IPS DF 19.7 (cell line): ENCODE data around the gene FOXF1.

Source experiments
- DNase-seq: peaks from one replicate; pipeline ENCODE4 v3.0.0-alpha.2; 2013; ENCODE audit warnings: low read depth, low spot score

Gene FOXF1

DNA sequence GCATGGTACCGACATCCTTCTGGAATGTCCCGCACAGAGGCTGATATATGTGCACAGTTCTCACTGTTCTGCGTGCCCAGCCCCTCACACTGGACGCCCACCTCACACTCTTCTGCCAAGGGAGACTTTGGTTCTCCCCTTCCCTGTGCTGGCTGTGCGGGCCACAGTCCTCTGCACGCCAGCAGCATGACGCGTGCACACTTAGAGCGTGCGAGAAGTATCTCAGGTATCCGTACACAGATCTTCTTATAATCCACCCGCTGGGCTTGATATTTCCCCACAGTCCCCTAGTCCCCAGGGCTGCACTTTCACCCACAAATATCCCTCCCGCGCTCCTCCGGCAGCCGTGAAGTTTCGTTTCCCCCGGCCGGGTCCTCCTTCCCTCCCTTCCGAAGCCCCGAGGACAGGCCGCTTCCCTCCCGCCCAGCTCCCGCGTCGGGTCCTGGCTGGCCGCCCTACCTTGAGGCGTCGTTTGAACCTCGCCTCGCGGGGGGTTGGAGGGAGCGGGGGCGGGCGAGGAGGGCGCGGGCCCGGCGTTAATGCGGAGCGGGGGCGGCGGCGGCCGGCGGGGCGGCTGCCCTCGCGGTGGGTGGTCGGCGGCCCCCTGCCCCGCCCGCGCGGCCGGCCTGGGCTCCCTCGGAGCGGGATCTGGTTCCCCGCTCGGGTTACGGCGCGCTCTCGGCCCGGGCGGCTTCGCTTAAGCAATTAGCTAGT, 5.0 kb upstream of the FOXF1 start:
- no peak for DNase-seq

DNA sequence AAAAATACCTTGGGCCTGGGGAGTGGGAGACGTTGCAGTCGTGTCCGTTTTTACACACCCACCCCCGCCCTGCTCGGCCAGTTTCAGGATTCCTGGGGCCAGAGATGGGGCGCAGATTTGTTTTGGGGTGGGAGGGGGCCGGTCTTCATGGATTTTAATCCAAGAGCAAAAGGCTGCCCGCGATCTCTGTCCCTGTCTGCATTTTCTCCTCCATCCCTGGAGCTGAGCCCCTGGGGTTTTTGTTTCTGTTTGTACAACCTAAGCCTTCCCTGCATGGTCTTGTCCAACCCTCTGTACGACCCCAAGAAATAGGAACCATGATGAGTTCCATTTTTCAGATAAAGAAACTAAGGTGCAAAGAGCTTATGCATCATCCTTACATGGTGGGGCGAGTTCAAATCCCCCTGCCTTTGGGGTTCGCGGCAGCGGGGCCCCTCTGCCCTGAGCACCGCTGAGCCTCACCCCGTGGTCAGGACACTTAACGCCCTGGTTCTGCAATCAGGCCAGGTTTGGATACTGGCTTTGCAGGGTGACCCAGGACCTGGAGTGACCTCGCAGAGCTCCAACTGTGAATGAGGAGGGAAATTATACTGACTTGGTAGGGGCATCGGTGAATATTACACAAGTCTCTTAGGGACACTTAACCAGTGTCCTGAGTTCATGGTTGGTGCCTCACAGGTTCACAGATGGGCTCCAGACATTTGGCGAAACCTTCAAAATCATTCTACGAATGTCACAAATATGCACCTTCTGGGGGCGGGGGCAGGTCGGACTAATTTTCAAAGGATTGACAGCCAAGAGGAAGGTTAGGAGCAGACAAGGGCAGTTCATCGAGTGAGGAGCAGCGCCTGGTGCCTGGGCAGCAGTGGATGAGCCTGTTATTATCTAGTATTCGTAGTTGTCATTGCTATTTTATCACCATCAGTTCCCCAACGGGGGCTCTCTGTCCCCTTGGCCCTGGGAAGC, 4.1 kb upstream of the FOXF1 start:
- DNase-seq: no peak

DNA sequence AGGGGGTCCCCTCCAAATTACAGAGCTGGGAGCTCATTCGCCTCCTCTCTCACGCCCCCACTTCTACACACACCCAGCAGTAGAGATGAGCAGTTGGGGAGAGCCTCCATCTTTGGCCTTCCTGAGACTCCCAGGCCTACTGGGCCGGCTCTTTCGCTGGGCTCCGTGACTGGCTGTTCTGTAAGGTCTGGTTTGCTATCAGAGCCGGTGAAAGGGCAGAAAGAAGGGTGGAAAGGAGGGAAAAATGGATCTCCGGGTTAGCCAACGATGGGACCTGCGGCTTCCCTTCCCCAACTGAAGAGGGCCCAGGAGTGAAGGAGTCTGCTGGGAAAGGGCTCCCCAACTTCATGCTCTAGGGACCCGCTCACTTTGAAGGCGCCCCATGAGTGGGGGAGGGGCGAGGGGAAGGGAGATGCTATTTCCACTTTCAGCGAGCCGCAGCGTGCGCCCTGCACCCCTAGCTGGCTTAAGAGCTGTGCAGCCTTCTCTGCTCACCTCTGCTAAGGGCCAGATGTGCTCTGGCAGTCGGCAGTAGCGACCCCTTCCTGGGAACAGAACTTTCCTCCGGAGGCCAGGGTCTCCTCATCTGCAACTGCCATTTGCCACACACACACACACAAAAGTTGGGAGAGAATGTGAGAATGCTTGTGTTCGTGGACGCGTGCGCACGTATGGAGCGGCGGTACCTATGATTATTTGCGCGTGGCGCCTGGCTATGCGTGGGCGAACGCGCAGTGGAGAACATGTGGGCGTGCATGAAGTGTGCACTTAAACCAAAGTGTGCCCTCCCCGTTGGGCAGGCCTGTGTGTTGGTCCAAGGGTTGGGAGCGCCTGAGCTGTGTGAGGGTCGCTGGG, 2.9 kb upstream of the FOXF1 start:
- DNase-seq: no peak

DNA sequence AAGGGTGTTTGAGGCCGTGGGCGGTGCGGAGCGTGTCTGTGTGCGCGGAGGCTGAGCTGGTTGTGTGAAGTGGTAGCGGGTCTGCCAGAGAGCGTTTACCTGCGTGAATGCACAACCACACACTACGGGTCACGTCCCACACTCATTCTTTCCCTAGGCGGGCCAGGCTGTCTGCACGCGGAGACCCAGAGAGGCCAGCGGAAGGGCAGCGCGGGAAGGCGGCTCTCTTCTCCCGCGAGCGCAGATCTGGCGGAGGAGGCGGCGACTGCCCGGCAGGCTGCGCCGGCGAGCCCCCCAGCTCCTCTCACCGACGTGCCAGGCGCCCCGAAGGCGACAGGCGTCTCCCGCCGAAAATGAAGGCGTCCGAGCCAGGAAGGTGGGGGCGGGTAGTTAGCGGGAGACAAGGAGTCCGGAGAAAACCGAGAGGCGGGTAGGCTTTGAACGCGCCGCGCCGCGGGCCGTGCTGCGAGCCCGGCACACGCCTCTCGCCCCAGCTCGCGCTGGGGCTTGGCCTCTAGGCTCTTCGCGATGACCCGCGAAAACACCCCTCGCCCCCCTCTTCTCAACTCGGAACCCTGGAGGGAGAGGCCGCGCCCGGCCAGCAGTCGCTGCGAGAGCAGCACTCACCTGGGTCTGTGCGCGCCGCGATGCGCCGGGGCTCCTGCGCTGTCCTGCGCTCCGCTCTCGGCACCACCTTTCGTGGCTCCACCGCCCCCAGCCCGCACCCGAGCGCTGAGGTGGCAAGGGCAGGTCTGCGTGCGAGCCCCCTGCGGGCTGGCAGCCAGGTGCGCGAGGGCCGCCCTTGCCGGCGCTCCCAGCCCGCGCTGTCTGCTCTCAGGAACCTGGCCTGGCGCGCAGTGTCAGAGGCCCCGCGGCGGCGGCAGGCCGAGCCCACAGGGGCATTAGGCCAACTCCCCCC, 2.0 kb upstream of the FOXF1 start:
- DNase-seq: no peak

DNA sequence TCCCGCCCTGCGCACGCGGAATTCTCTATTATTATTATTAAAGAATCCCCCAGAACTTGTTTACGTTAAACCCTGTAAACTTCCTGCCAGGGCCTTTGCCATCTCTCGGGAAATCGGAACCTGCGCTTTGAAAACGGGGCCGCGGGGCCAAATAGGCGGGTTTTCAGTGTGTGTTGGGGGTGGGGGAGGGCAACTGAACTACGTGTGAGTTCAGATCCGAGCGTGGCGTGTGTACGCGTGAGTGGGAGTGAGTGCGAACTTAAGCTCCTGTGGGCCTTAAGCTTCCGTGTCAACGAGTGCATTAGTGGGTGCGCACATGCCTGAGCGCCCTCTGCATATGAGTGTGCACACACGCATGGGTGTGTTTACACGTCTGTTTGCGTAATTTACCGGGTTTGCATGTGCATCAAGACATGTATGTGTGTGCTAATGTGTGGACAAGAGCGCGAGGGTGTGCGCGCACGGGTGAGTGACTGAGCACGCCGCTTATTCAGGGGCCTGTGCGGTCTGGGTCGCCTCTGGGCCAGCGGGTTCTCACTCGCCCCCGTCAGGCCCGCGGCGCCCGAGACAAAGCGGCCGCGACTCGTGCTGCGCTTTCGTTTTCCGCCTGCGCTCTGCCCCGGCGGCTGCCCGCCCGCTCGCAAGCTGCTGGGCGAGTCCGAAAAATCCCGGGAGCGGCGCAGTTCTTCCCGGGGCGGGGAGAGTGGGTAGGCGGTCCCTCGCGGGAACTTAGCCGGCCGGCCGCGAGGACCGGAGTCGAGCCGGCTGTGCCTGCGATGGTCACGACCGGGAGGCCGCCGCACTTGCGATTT, 1.2 kb upstream of the FOXF1 start:
- no peak for DNase-seq

DNA sequence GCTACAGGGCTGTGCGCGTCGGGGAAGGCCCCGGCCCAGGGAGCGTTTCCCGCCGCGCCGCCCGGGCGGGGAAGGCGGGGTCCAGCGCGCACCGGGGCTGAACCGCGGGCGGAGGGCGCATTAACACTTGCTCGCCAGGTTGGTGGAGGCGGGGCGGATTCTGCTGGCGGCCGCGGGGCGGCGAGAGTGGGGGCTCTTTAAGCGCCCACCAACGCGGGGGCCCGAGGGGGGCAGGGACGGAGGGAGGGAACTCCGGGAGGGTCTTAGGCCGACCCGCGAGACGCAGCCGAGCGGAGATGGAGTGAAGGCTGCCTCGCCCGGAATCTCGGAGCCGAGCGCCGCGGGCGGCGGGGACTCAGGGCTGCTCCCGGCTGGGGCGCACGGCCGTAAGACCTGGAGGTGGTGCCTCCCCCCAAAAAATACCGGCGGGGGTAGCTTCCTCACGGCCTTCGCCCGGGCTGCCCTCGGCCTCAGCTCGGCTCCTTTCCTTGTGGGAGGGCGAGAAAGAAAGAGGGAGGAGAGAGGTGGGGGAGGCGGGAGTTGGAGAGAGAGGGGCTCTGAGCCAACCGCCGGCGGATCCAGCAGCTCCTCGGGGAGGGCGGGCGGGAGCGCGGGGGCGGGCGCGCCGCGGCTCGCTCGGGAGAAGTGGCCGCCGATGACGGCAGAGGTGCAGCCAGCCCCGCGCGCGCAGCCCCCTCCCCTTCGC, 415 bp upstream of the FOXF1 start:
- DNase-seq: no peak

DNA sequence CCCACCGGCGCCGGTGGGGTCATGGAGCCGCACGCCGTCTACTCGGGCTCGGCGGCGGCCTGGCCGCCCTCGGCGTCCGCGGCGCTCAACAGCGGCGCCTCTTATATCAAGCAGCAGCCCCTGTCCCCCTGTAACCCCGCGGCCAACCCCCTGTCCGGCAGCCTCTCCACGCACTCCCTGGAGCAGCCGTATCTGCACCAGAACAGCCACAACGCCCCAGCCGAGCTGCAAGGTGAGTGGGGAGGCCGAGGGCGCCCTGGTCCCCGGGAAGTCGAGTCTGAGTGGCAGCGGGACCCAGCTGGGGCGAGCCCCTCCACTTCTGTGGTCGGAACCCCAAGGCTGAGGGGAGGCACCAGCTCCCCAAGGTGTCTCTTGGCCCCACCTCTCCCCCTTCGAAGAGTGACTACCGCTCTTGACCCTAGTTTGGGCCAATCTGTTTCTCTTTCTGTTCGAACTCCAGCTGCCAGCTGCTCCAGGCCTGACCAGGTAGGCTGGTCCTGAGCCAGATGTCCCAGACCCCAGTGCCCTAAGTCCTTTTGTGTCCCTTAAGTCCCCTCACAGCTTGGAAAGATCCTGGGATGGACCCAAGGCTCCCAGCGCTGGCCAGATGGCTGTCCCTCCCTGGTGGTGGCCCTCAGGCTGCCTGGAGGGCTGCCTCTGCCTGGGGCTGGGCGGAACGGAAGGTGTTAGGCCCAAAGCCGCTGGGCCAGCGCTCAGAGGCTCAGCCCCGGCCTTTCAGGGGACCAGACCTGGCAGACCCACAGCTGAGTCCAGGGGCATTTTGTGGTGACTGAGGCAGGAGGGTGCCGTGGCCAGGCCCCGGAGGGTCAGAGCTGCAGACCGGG, 1.2 kb downstream of the FOXF1 start:
- DNase-seq: no peak

DNA sequence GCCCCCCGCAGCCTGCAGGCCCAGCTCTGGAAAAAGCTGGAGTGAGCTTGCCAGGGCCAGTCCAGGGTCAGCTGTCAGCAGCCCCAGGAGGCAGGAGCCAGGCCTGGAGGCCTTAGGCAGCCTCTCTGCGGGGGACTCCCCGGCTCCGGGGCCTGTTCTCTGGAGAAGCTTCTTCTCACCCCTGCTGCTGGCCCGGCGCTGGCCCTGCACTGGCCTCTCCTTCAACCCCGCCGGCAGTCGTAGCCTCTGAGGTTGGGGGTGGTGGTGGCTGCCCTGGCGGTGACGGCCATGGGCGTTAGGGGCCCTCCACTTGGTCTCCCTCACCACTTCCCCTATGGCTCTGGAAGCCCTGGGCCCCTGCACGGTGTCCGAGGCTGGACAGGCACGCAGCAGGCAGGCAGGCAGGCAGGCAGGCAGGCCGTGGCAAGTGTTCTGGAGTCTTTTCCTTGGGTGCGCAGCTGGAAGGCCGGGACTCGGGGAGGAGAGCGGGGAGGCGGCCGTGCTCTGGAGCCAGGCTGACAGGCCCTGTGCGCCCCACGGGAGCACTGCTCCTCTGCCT, 2.1 kb downstream of the FOXF1 start:
- no peak for DNase-seq

DNA sequence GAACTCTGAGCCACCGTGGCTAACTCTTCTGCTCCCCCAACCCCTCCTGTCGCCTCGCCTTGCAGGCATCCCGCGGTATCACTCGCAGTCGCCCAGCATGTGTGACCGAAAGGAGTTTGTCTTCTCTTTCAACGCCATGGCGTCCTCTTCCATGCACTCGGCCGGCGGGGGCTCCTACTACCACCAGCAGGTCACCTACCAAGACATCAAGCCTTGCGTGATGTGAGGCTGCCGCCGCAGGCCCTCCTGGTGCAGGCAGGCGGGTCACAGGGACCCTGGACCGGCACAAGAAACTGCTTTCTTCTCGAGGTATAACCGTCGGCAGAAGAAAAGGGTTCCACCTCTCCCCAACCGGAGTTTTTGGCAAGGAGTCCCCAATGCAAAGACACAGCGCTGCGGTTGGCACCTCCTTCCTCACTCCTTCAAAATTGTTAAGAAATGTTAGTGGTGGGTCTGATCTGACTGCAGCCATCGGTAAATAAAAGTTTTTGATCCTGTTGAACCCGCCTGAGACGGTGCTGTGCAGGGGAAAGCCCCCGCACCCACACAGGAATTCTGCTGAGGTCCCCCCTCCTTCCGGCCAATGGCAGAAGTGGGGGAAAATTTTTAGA, 2.6 kb downstream of the FOXF1 start:
- DNase-seq: no peak

DNA sequence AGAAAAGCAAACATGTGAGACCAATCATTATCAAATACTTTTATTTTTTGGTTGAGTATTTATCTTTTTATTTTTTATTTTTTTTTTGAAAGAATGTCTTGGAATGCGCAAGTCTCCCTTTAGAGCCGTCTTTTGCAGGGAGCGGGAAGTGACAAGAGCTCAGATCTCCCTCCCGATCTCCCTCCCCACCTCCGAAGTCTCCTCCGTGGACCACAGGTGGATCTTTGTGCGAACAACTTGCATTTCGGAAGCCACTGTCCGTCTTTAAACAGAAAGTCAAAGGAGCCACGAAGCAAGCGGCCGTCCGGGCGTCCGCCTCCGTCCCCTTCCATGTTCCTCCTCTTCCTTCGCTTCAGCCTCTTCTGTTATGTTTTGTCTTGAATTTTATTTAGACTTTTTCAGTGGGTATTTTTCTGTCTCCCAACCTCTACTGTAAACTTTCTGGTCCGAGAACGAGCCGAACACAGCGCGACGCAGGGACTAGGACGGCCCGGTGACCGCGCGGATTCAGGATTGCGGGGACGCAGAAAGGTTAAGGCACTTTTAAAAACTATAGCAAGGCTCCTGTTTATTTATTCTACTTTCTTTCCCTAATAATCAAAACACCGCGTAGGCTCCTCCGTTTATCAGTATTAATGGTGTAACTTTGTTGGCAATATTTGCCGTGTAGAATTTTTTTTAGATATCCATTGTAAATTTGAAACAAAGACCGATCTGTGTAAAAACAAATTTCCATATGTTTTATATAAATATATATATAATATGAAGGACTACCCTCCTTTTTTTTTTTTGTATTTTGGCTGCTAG, 3.3 kb downstream of the FOXF1 start:
- no peak for DNase-seq

DNA sequence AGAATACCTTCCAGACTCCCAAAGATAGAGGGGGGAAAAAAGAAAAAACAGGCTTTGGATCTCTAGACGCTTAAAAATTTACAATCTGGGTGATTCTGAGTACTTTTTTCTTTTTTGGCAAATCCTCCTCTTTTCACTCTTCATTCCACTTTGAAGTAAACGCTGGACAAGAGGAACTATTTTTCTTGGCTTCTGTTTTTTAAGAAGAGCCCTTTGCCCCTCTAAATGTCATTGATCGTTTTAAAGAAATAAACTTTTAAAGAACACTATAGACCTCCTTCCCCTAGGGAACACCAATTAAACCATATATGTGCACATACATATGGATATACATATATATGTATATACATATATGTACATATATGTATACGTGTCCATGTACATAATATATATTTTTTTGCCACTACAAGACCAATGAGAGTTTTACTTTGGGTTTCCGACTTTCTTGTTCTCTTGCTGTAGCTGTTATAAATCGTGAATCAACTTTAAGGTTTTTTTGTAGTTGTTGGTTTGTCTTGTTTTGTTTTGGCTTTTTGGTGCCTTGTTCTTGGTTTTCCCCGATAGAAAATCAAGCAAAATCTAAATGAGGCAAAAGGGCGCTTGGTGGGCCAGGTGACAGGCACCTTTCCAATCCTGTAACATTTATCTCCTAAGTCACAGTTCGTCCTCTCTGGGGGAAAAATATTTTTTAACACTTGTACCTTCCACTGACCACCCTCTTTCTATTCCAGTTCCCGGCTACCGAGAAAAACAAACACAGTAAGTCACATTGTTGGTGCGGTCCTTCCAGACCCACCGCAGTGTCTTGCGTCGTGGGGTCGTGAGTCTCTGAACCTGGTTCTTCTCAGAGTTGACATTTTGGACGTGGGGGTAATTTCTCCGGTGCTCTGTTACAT, 4.4 kb downstream of the FOXF1 start:
- no peak for DNase-seq

DNA sequence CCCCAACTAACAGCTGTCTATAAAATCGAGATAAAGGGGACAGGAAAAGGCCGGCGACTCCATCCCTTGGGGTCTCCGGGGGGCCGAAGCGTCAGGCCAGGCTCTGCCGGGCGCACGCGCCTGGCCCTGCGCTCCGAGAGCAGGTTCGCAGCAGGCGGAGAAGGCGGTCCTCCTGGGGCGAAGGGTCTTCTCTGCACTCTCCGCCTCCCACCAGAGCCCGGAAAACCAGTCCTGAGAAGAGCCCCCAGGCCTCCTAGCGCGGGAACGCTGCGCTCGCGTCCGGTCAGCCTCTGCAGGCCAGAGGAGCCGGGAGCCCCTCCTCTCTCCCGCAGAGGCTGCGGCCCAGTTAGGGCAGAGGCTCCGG, 5.1 kb downstream of the FOXF1 start:
- no peak for DNase-seq

DNA sequence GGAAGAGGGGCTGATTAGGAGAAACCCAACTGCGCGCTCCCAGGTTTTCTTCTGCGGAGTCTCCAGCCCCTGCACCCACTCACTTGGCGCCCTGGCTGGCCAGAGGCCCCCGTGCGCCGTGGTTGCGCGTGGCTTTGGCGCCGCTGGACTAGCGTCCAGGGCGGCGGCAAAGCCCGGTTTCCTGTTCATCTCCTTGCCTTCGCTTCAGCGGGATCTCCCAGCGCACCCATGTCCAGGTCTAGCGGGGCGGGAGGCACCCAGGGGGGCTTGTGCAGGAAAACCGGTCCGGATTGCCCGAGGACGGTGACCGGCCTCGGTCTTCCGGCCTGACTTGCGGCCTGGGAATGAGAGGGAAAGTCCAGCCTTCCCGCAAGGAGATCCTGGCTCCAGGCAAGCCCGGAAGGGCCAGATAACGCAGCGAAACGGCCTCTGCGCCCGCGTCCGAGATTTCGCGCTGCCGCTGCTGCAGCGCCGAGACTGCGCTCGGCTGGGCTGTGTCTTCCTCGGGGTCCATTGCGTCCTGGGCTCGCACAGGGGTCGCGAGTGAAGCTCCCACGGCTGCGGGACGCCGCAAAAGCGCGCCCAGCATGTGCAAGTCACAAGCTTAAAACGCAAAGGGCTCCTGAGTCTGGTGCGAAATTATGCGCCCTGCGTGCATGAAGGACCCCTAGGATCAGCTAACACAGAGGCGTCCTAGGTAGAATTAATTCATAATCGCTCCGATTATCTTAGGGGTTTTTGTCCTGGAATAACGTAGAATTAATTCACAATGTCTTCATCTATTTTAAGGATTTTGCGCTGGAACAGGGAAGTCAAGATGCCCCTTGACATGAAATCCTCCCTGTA, 5.7 kb downstream of the FOXF1 start:
- no peak for DNase-seq

DNA sequence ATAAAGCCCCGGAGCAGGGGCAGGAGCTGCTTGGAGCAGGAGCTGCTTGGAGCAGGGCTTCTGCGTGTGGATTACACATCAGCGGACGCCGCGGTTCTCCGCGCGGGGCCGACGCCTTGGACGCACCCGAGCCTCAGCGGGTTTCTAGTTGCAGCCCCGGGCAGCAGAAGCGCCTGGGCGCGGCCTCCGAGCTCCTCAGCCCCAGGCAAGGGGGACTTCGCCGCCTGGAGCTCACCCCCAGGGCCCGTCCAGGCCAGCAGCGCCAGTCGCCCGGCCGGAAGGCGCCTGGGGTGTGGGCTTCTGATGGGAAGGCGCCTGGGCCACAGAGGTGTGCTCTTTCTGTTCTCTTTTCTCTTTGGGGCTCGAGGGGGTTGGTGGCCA, 6.3 kb downstream of the FOXF1 start:
- DNase-seq: no peak

DNA sequence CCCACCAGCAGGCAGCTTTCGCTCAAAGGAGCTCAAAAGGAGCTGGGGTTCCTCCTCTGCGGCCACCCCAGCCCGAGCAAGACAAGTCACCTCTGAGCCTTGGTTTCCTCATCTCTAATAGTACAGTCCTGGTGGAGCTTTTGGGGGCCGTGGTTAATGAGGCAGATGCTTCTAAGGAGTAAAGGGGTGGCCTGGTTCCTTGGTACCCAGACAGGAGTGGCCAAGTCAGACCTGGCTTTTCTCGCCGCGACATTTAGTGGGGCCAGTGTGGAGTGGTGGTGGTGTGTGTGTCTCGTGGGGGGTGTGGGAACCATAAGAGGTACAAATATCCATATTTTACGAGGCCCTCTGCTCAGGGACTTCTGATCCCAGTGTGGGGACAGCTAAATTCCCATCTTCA, 6.7 kb downstream of the FOXF1 start:
- DNase-seq: no peak
